Neural progenitor cell (in vitro differentiated cells): ENCODE measurements around the gene BSN. TPM values are rescaled to one million over a fixed set of nuclear protein-coding genes. Genes with fewer than 3 reads are reported as not detected.

Source experiments
- DNase-seq: peaks from one replicate; pipeline ENCODE4 v3.0.0-alpha.2; 2016; ENCODE audit warnings: low spot score
- H2AFZ ChIP-seq: fragments of 200-600 bp; sonication (generic); replicated peaks from 2 replicates; pipeline ENCODE4 v1.6.1; 2016; ENCODE audit warnings: antibody characterized with exemption
- H3F3A ChIP-seq: fragments of 200-600 bp; sonication (generic); 2 replicates; pipeline ENCODE4 v1.6.1; 2016; ENCODE audit warnings: antibody characterized with exemption, low read depth
- H3K27ac ChIP-seq: fragments of 200-600 bp; sonication (generic); 2 replicates; pipeline ENCODE4 v1.5.1; 2016; ENCODE audit warnings: mild to moderate bottlenecking
- H3K27me3 ChIP-seq: fragments of 200-600 bp; sonication (generic); 2 replicates; pipeline ENCODE4 v1.6.1; 2016; ENCODE audit warnings: mild to moderate bottlenecking, moderate library complexity
- H3K36me3 ChIP-seq: fragments of 200-600 bp; sonication (generic); 2 replicates; pipeline ENCODE4 v1.5.1; 2016
- H3K4me1 ChIP-seq: fragments of 200-600 bp; sonication (generic); 2 replicates; pipeline ENCODE4 v1.6.1; 2016; ENCODE audit warnings: mixed run types
- H3K4me2 ChIP-seq: fragments of 200-600 bp; sonication (generic); 2 replicates; pipeline ENCODE4 v1.6.1; 2016
- H3K4me3 ChIP-seq: fragments of 200-600 bp; sonication (generic); 2 replicates; pipeline ENCODE4 v1.5.1; 2016
- H3K79me2 ChIP-seq: fragments of 200-600 bp; sonication (generic); 2 replicates; pipeline ENCODE4 v1.6.1; 2016; ENCODE audit warnings: low read depth
- H3K9ac ChIP-seq: fragments of 200-600 bp; sonication (generic); 2 replicates; pipeline ENCODE4 v1.6.1; 2016
- H3K9me3 ChIP-seq: fragments of 200-600 bp; sonication (generic); 2 replicates; pipeline ENCODE4 v1.5.1; 2016; ENCODE audit warnings: low read depth
- H4K20me1 ChIP-seq: fragments of 200-600 bp; sonication (generic); 2 replicates; pipeline ENCODE4 v1.6.1; 2016; ENCODE audit warnings: low read depth
- H3K27ac Mint-ChIP-seq: 3 replicates; pipeline ENCODE4 v1.8.0; 2021; ENCODE audit warnings: mixed read lengths
- H3K27me3 Mint-ChIP-seq: 2 replicates; pipeline ENCODE4 v1.8.0; 2022; ENCODE audit warnings: low read depth, mild to moderate bottlenecking, inconsistent platforms, moderate library complexity, mixed read lengths; ENCODE audit not compliant: insufficient read depth
- H3K36me3 Mint-ChIP-seq: 3 replicates; pipeline ENCODE4 v1.8.0; 2021; ENCODE audit warnings: mixed read lengths
- H3K4me1 Mint-ChIP-seq: 3 replicates; pipeline ENCODE4 v1.8.0; 2021; ENCODE audit warnings: mixed read lengths
- H3K4me3 Mint-ChIP-seq: 3 replicates; pipeline ENCODE4 v1.8.0; 2021; ENCODE audit warnings: mild to moderate bottlenecking, moderate library complexity, mixed read lengths
- H3K9me3 Mint-ChIP-seq: 3 replicates; pipeline ENCODE4 v1.8.0; 2020; ENCODE audit warnings: mixed read lengths
- EZH2 ChIP-seq: fragments of 200-600 bp; sonication (generic); IDR thresholded peaks from 2 replicates; pipeline ENCODE4 v1.6.1; 2017; ENCODE audit warnings: antibody characterized with exemption, mild to moderate bottlenecking, moderate library complexity
- EZH2phosphoT487 ChIP-seq: fragments of 200-600 bp; sonication (generic); IDR thresholded peaks from 2 replicates; pipeline ENCODE4 v1.6.1; 2017; ENCODE audit warnings: antibody characterized with exemption
- total RNA-seq: library from RNA; depleted of rRNA; stranded (reverse); fragments of >200 nt; gene quantifications from 2 replicates; pipeline ENCODE4 v1.2.3, GENCODE V29; 2015; ENCODE audit warnings: low replicate concordance
- TF ChIP-seq, protein P1 (sequence below): fragments of 200-600 bp; sonication (generic); IDR thresholded peaks from 2 replicates; pipeline ENCODE4 v1.5.1; 2017; ENCODE audit warnings: antibody characterized with exemption, mild to moderate bottlenecking

The BSN gene
- total RNA-seq, 1 donor from 2014 or later, result 0.17 TPM

DNA sequence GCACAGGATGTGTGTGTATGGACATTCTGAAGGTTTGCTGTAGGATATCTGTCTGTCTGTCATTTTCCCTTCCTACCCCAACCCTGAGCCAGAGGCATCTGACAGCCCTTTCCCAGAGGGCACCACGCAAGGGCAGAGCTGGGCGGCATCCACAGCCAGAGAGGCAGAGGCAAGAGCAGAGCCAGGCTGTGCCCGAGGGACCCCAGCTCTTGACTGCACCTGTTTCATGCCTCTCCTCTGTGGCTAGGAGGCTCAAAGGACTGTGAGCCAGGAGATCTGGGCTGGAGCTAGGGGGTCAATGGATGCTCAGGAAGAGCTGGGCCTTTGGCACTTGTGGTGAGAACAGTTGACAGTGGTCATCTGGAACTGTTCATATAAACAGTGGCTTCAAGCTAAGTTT is 115.1 kb downstream of the BSN start:
- Mint-ChIP-seq H3K9me3 (no peaks in the 10 kb centered on the region), H3K4me1 (peaks cover 35% of the 10 kb centered on the region), H3K36me3 (no peaks in the 10 kb centered on the region), H3K27me3 (peaks cover 6% of the 10 kb centered on the region), H3K4me3 (no peak overlapping the region), H3K27ac (no peak overlapping the region)
- Histone ChIP-seq H3K79me2 (peaks cover 15% of the 10 kb centered on the region), H3K4me2 (no peak overlapping the region), H3K27me3 (no peaks in the 10 kb centered on the region), H4K20me1 (peaks cover 11% of the 10 kb centered on the region), H3K4me3 (no peak overlapping the region), H3K9ac (no peak overlapping the region), H3K9me3 (no peaks in the 10 kb centered on the region), H2AFZ (no peak overlapping the region), H3K4me1 (peaks cover 8% of the 10 kb centered on the region), H3K36me3 (no peaks in the 10 kb centered on the region), H3K27ac (no peak overlapping the region), H3F3A (peaks cover 17% of the 10 kb centered on the region)
- no peak for DNase-seq
- TF ChIP-seq EZH2, result no peak
- TF ChIP-seq, protein P1, sequence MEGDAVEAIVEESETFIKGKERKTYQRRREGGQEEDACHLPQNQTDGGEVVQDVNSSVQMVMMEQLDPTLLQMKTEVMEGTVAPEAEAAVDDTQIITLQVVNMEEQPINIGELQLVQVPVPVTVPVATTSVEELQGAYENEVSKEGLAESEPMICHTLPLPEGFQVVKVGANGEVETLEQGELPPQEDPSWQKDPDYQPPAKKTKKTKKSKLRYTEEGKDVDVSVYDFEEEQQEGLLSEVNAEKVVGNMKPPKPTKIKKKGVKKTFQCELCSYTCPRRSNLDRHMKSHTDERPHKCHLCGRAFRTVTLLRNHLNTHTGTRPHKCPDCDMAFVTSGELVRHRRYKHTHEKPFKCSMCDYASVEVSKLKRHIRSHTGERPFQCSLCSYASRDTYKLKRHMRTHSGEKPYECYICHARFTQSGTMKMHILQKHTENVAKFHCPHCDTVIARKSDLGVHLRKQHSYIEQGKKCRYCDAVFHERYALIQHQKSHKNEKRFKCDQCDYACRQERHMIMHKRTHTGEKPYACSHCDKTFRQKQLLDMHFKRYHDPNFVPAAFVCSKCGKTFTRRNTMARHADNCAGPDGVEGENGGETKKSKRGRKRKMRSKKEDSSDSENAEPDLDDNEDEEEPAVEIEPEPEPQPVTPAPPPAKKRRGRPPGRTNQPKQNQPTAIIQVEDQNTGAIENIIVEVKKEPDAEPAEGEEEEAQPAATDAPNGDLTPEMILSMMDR, result no peak
- TF ChIP-seq EZH2phosphoT487, result no peak

DNA sequence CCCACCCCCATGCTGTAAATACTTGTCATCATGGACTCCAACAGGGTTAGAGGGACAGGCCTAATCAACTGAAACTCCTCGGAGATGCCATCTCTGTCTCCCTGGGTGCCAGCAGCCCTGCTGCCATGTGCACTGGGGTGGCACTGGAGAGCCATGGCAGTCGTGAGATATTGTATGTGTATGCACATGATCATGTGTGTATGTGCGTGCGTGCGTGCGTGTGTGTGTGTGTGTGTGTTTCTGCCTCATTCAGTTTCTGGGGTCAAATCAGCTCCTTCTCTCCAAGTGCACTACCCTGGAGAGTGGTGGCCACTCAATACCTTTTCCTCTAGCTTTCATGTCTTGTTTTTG is 116.6 kb downstream of the BSN start:
- Mint-ChIP-seq H3K27me3 (peaks cover 4% of the 10 kb centered on the region), H3K36me3 (no peaks in the 10 kb centered on the region), H3K4me1 (peaks cover 36% of the 10 kb centered on the region), H3K4me3 (no peak overlapping the region), H3K27ac (no peak overlapping the region), H3K9me3 (no peaks in the 10 kb centered on the region)
- Histone ChIP-seq H3K9ac (no peak overlapping the region), H3K27me3 (no peaks in the 10 kb centered on the region), H3K9me3 (no peaks in the 10 kb centered on the region), H3K4me3 (no peak overlapping the region), H2AFZ (no peak overlapping the region), H3K4me2 (no peak overlapping the region), H4K20me1 (peaks cover 21% of the 10 kb centered on the region), H3K4me1 (peaks cover 8% of the 10 kb centered on the region), H3F3A (peaks cover 17% of the 10 kb centered on the region), H3K27ac (no peak overlapping the region), H3K36me3 (no peaks in the 10 kb centered on the region), H3K79me2 (peaks cover 24% of the 10 kb centered on the region)
- no peak for DNase-seq
- no peak for TF ChIP-seq EZH2
- no peak for TF ChIP-seq EZH2phosphoT487
- TF ChIP-seq, protein P1, result no peak

DNA sequence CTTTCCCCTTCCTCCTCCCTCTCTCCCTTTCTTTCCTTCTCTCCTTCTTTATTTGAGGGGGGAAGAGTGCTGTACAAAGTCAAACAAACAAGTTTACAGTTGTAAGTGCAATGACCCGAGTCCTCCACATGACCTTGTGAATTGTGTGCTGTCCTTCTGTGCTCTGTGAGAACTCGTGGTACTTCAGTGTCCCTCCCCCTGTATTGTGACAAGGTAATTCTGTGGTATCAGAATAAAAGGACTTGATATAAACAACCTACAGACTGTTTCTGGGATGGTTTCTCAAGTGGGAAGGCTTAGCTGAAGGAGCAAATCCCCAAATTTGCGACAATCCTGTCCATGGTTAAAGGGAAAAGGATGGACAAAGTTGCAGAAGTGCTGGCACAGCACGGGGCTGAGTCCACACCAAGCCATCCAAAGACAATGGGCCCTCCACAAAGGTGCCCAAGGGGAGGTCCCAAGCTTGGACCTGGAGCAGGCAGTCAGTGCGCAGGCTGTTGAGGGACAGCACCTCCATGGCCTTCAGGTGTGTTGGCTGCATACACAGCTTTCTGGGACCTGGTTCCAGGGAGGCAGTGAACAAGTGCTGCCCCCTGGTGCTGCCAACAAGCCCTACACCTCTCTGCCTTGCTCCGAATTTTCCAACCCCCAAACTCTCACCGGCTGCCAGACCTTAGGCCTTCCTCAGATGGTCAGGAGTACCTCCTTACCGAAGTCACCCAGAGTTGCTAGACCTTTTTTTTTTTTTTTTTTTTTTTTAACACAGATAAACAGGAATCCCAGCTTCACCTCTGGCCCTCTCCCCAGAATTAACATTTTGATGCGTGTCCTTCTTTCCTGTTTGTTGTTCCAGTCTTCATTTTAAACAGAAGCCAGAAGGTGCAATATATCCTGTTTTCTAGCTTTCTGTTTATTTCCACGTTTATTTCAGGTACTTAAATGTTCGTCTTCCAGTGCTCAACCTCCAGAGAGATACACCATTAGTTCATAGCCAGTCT is 117.3 kb downstream of the BSN start:
- H3K4me1 Mint-ChIP-seq, result peaks cover 31% of the 10 kb centered on the region
- no peak overlapping the region for H3K4me3 ChIP-seq
- no peaks in the 10 kb centered on the region for H3K9me3 ChIP-seq
- H2AFZ ChIP-seq, result no peak overlapping the region
- no peak overlapping the region for H3K4me2 ChIP-seq
- no peak overlapping the region for H3K27ac ChIP-seq
- no peak overlapping the region for H3K9ac ChIP-seq
- peak overlapping the region; percentile 75 for H3K4me3 Mint-ChIP-seq
- H3K79me2 ChIP-seq, result peaks cover 24% of the 10 kb centered on the region
- peaks cover 17% of the 10 kb centered on the region for H3F3A ChIP-seq
- H3K4me1 ChIP-seq, result peaks cover 8% of the 10 kb centered on the region
- peak overlapping the region; percentile 55 for H3K27ac Mint-ChIP-seq
- H3K27me3 Mint-ChIP-seq, result peaks cover 4% of the 10 kb centered on the region
- no peaks in the 10 kb centered on the region for H3K9me3 Mint-ChIP-seq
- no peaks in the 10 kb centered on the region for H3K36me3 Mint-ChIP-seq
- no peaks in the 10 kb centered on the region for H3K36me3 ChIP-seq
- no peak for TF ChIP-seq EZH2
- TF ChIP-seq EZH2phosphoT487, result no peak
- TF ChIP-seq, protein P1, result peak; percentile 83
- H4K20me1 ChIP-seq, result peaks cover 21% of the 10 kb centered on the region
- DNase-seq, result peak; percentile 84
- no peaks in the 10 kb centered on the region for H3K27me3 ChIP-seq
